BLaER1 treated with 17β-estradiol and CSF1 and Interleukin-3, amounts not matched to agents 10 nM and 100 nM (cell line): ENCODE data around the gene ALK.

ENCODE experiments used
- H3K27ac ChIP-seq, 11 experiments: shearing (Covaris generic); formaldehyde crosslinking; 2 replicates each; pipeline ENCODE4 v1.8.1; 2022
- H3K27me3 ChIP-seq, 11 experiments: shearing (Covaris generic); formaldehyde crosslinking; 2 replicates each; pipeline ENCODE4 v1.8.1; 2022
- H3K36me3 ChIP-seq, 11 experiments: shearing (Covaris generic); formaldehyde crosslinking; 2 replicates each; pipeline ENCODE4 v1.8.1; 2022
- H3K4me1 ChIP-seq, 10 experiments: shearing (Covaris generic); formaldehyde crosslinking; 2 replicates each; pipeline ENCODE4 v1.8.1; 2022
- H3K4me2 ChIP-seq, 11 experiments: shearing (Covaris generic); formaldehyde crosslinking; 2 replicates each; pipeline ENCODE4 v1.8.1; 2022
- H3K4me3 ChIP-seq, 10 experiments: shearing (Covaris generic); formaldehyde crosslinking; 2 replicates each; pipeline ENCODE4 v1.8.1; 2022
- H3K9ac ChIP-seq, 11 experiments: shearing (Covaris generic); formaldehyde crosslinking; 2 replicates each; pipeline ENCODE4 v1.8.1; 2022
- H3K9me3 ChIP-seq, 11 experiments: shearing (Covaris generic); formaldehyde crosslinking; replicated peaks in 1 of 11; 2 replicates each; pipeline ENCODE4 v1.8.1; 2022
- H4K20me1 ChIP-seq, 11 experiments: shearing (Covaris generic); formaldehyde crosslinking; 2 replicates each; pipeline ENCODE4 v1.8.1; 2022
- Cebpa-rat ChIP-seq, 11 experiments: shearing (Covaris generic); IDR thresholded peaks; 2 replicates each; pipeline ENCODE4 v1.8.1; 2022

ALK gene

GRCh38 chr2:29207352-29208148 is 713.8 kb downstream of the ALK start:
- H3K27me3 ChIP-seq: no peaks in the 10 kb centered on the region
- H4K20me1 ChIP-seq: no peaks in the 10 kb centered on the region
- H3K4me2 ChIP-seq: no peak overlapping the region
- no peak overlapping the region for H3K4me3 ChIP-seq
- no peak overlapping the region for H3K27ac ChIP-seq
- H3K9ac ChIP-seq: no peak overlapping the region
- H3K36me3 ChIP-seq: peaks cover 0 to 9% (median 0%) of the 10 kb centered on the region in 11 experiments; a peak in 1 of 22 replicates
- peaks cover 0 to 13% (median 6%) of the 10 kb centered on the region in 10 experiments; a peak in 11 of 20 replicates for H3K4me1 ChIP-seq
- no peaks in the 10 kb centered on the region for H3K9me3 ChIP-seq
- no peak for TF ChIP-seq Cebpa-rat (IDR thresholded peaks at IDR 0.05)

- Histone ChIP-seq H3K9me3 (no peaks in the 10 kb centered on the region), H3K27me3 (no peaks in the 10 kb centered on the region), H3K4me2 (no peak overlapping the region), H4K20me1 (no peaks in the 10 kb centered on the region), H3K4me1 (peaks cover 0 to 7% (median under 1%) of the 10 kb centered on the region in 10 experiments; a peak in 8 of 20 replicates), H3K36me3 (peaks cover 0 to 9% (median 0%) of the 10 kb centered on the region in 11 experiments; a peak in 1 of 22 replicates), H3K9ac (no peak overlapping the region), H3K27ac (no peak overlapping the region), H3K4me3 (no peak overlapping the region)
- no peak for TF ChIP-seq Cebpa-rat (IDR thresholded peaks at IDR 0.05)
Measured at GRCh38 chr2:29206941-29207340, 714.4 kb downstream of the ALK start.

GRCh38 chr2:29202819-29203495 is 718.4 kb downstream of the ALK start:
- TF ChIP-seq Cebpa-rat (IDR thresholded peaks at IDR 0.05): no peak
- H3K27me3 ChIP-seq: no peaks in the 10 kb centered on the region
- no peak overlapping the region for H3K4me3 ChIP-seq
- no peaks in the 10 kb centered on the region for H3K4me1 ChIP-seq
- no peaks in the 10 kb centered on the region for H3K9me3 ChIP-seq
- no peak overlapping the region for H3K4me2 ChIP-seq
- H3K9ac ChIP-seq: no peak overlapping the region
- no peak overlapping the region for H3K27ac ChIP-seq
- no peaks in the 10 kb centered on the region for H4K20me1 ChIP-seq
- peaks cover 0 to 4% (median 0%) of the 10 kb centered on the region in 11 experiments; a peak in 1 of 22 replicates for H3K36me3 ChIP-seq

- Histone ChIP-seq H3K27ac (no peak overlapping the region), H3K4me1 (0 out of 20 replicates have a peak, but pooled peaks cover 0 to 6% (median 0%) of the 10 kb centered on the region in 10 experiments), H3K4me3 (no peak overlapping the region), H4K20me1 (no peaks in the 10 kb centered on the region), H3K36me3 (peaks cover 0 to 4% (median 0%) of the 10 kb centered on the region in 11 experiments; a peak in 1 of 22 replicates), H3K9ac (0 out of 22 replicates have a peak overlapping the region, but pooled peaks of 1 of the 11 experiments have one; percentile 24), H3K27me3 (no peaks in the 10 kb centered on the region), H3K4me2 (0 out of 22 replicates have a peak overlapping the region, but pooled peaks of 1 of the 11 experiments have one; percentile 11), H3K9me3 (no peaks in the 10 kb centered on the region)
- no peak for TF ChIP-seq Cebpa-rat (IDR thresholded peaks at IDR 0.05)
Measured at GRCh38 chr2:29201979-29202378, 719.4 kb downstream of the ALK start.

GRCh38 chr2:29196792-29197788 is 724.3 kb downstream of the ALK start:
- Histone ChIP-seq H3K4me3 (no peak overlapping the region), H3K4me2 (no peak overlapping the region), H3K27ac (no peak overlapping the region), H3K9me3 (no peaks in the 10 kb centered on the region), H4K20me1 (no peaks in the 10 kb centered on the region), H3K9ac (no peak overlapping the region), H3K27me3 (no peaks in the 10 kb centered on the region), H3K36me3 (no peaks in the 10 kb centered on the region; a peak in 1 of 22 replicates), H3K4me1 (0 out of 20 replicates have a peak, but pooled peaks cover 0 to 8% (median 0%) of the 10 kb centered on the region in 10 experiments)
- no peak for TF ChIP-seq Cebpa-rat (IDR thresholded peaks at IDR 0.05)

- Histone ChIP-seq H3K27me3 (no peaks in the 10 kb centered on the region), H3K9ac (no peak overlapping the region), H4K20me1 (no peaks in the 10 kb centered on the region), H3K4me2 (no peak overlapping the region), H3K9me3 (no peaks in the 10 kb centered on the region), H3K4me1 (0 out of 20 replicates have a peak, but pooled peaks cover 0 to 8% (median 0%) of the 10 kb centered on the region in 10 experiments), H3K4me3 (no peak overlapping the region), H3K36me3 (no peaks in the 10 kb centered on the region; a peak in 1 of 22 replicates), H3K27ac (no peak overlapping the region)
- no peak for TF ChIP-seq Cebpa-rat (IDR thresholded peaks at IDR 0.05)
Measured at GRCh38 chr2:29195796-29196195, 725.6 kb downstream of the ALK start.

GRCh38 chr2:29193681-29194080 is 727.7 kb downstream of the ALK start:
- no peaks in the 10 kb centered on the region for H3K9me3 ChIP-seq
- no peak for TF ChIP-seq Cebpa-rat (IDR thresholded peaks at IDR 0.05)
- no peak overlapping the region for H3K4me2 ChIP-seq
- H3K27ac ChIP-seq: no peak overlapping the region
- peaks cover 0 to 8% (median 0%) of the 10 kb centered on the region in 10 experiments; a peak in 3 of 20 replicates for H3K4me1 ChIP-seq
- H3K27me3 ChIP-seq: no peaks in the 10 kb centered on the region
- no peaks in the 10 kb centered on the region; a peak in 1 of 22 replicates for H3K36me3 ChIP-seq
- H3K9ac ChIP-seq: no peak overlapping the region
- no peak overlapping the region for H3K4me3 ChIP-seq
- no peaks in the 10 kb centered on the region for H4K20me1 ChIP-seq

- Histone ChIP-seq H3K9ac (no peak overlapping the region), H3K4me1 (peaks cover 0 to 8% (median 0%) of the 10 kb centered on the region in 10 experiments; a peak in 3 of 20 replicates), H4K20me1 (no peaks in the 10 kb centered on the region), H3K36me3 (no peaks in the 10 kb centered on the region; a peak in 1 of 22 replicates), H3K4me2 (no peak overlapping the region), H3K27ac (no peak overlapping the region), H3K27me3 (no peaks in the 10 kb centered on the region), H3K9me3 (peaks cover 0 to 4% (median 2%) of the 10 kb centered on the region in 11 experiments; a peak in 8 of 22 replicates), H3K4me3 (no peak overlapping the region)
- TF ChIP-seq Cebpa-rat (IDR thresholded peaks at IDR 0.05): no peak
Measured at GRCh38 chr2:29193111-29193510, 728.3 kb downstream of the ALK start.
